Activated naive CD8-positive, alpha-beta T cell treated with anti-CD3 and anti-CD28 coated beads for 36 hours (primary cell): ENCODE data around the gene EOGT. TPM values are rescaled to one million over a fixed set of nuclear protein-coding genes. Genes with fewer than 3 reads are reported as not detected.

Source experiments
- DNase-seq: peaks from one replicate; pipeline ENCODE4 v3.0.0; 2021
- H3K27ac Mint-ChIP-seq: one replicate; pipeline ENCODE4 v1.8.0; 2022; ENCODE audit warnings: mild to moderate bottlenecking, moderate library complexity, mixed read lengths
- H3K27me3 Mint-ChIP-seq: one replicate; pipeline ENCODE4 v1.8.0; 2022; ENCODE audit warnings: mild to moderate bottlenecking, mixed read lengths
- H3K36me3 Mint-ChIP-seq: one replicate; pipeline ENCODE4 v1.8.0; 2021; ENCODE audit warnings: mild to moderate bottlenecking, mixed read lengths
- H3K4me1 Mint-ChIP-seq: one replicate; pipeline ENCODE4 v1.8.0; 2021; ENCODE audit warnings: mixed read lengths
- H3K4me3 Mint-ChIP-seq: one replicate; pipeline ENCODE4 v1.8.0; 2022; ENCODE audit warnings: mild to moderate bottlenecking, moderate library complexity, mixed read lengths
- H3K9me3 Mint-ChIP-seq: one replicate; pipeline ENCODE4 v1.8.0; 2022; ENCODE audit warnings: mixed read lengths
- total RNA-seq, 2 experiments: library from RNA; stranded (reverse); gene quantifications; one replicate each; pipeline ENCODE4 v1.2.3, GENCODE V29; 2021

The EOGT gene
- 10 to 100 TPM; 10.8 to 14.1 TPM for total RNA-seq

DNA sequence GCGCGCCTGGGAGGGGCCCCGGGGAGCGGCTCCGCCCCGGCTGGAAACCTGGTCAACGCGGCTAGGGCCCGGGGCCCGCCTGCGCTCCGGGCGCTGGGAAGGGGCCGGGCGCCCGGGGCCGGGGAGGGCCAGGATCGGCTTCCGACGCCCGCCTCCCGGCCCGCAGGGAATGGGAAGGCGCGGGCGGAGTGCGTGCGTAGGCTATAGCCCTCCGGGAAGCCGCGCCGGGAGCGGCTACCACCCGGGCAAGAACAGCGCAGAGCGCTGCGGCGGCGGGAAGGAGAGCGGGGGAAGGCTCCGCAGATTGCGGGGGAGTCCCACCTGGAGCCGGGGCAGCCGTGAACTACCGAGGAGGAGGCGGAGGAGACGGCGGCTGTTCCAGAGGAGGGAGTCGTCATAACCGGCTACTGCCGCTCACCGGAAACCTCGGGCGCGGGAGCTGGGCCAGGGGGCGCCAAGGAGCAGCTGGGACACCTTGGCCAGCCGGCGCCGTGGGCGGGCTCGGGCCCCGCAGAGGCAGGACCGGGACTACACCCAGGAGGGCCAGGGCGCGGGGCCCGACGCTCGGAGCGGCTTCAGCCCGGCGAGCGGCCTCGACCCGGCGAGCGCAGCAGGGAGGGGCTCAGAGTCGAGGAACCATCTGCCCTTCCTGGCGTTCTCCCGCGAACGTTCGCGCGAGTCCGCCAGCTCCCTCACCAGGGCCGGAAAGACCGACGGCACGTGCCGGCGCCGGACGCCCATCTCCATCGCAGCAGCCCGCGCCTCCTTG lies at the start of gene EOGT:
Gene EOGT (minus strand): TSS at position 432 of the 769 bp plus-strand sequence. CDS start 3,838 bp downstream, outside the sequence.
- Mint-ChIP-seq H3K9me3 (no peaks in the 10 kb centered on the region), H3K36me3 (peaks cover 25% of the 10 kb centered on the region), H3K27ac (peak within 1 kb of the TSS; percentile 74), H3K4me3 (peak within 1 kb of the TSS; percentile 83), H3K27me3 (no peaks in the 10 kb centered on the region), H3K4me1 (peaks cover 29% of the 10 kb centered on the region)
- DNase-seq, result peak; percentile 85

DNA sequence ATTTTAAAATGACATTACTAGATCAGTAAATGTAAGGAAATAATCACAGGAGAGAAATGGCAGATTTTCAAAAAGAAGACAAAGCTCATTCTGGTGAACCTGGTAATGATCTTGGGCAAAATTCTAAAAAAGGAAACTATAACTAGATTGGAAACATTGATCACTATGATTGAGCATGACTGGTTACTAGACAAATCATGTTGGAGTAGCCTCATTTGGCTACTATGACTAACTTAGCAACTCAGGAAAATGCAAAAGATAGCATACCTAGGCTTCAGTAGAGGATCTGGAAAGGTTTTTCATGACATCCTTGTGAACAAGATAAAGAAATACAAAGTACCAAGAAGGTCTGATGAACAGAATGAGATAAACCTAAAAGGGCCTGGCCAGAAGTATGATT lies 46.2 kb upstream of the EOGT start:
- H3K4me3 Mint-ChIP-seq, result no peak overlapping the region
- H3K36me3 Mint-ChIP-seq, result peaks cover 48% of the 10 kb centered on the region
- no peaks in the 10 kb centered on the region for H3K27me3 Mint-ChIP-seq
- DNase-seq, result no peak
- H3K4me1 Mint-ChIP-seq, result peaks cover 32% of the 10 kb centered on the region
- H3K27ac Mint-ChIP-seq, result peak overlapping the region; percentile 87
- H3K9me3 Mint-ChIP-seq, result peaks cover 7% of the 10 kb centered on the region

DNA sequence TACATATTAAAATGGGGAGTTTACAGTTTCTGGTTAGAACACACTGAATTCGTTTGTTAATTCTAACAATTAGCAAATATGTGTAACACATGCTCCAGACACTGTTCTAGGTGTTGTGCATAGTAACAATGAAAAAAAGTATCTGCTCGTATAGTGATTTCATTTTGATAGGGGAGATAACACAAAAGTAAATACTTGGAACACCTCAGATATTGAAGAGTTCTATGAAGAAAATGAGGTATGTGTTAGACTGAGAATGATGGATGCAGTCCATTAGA lies 45.4 kb upstream of the EOGT start:
- Mint-ChIP-seq H3K9me3 (peaks cover 7% of the 10 kb centered on the region), H3K4me3 (no peak overlapping the region), H3K27me3 (no peaks in the 10 kb centered on the region), H3K27ac (peak overlapping the region; percentile 87), H3K36me3 (peaks cover 43% of the 10 kb centered on the region), H3K4me1 (peaks cover 24% of the 10 kb centered on the region)
- DNase-seq, result no peak

DNA sequence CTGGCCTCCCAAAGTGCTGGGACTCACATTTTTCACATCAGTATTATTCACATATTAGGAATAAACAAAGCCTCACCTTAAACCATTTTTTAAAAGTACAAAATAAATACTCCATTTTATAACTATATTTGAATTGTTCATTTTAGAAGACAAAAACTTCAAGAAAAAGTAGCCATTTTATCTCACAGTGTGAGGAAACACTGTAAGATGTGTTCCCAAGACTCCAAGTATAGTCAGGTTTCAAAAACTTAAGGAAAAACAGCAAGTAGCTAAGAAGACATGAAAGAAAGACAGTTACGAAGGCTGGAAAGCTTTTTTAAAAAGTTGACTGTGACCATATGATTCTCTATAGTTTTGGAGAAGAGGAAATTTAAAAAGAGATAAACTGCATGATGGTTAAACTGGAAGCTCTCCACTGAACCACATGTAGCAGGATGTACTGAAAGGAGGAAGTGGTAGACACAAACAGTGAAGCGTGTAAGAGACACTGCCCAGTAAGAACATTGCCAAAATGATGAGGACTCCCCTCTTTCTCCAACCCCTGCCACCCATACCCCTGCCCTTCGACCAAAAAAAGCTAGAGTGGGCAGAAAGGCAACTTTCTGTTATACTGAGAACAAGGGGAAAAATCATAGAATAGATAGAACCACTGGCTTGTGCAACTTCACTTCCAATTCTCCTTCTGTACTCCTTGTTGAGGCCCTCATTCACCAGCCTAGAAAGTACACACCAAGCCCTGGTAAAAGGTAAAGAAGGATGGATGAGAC lies 44.9 kb upstream of the EOGT start:
- H3K36me3 Mint-ChIP-seq, result peaks cover 40% of the 10 kb centered on the region
- H3K4me3 Mint-ChIP-seq, result no peak overlapping the region
- peak overlapping the region; percentile 87 for H3K27ac Mint-ChIP-seq
- H3K27me3 Mint-ChIP-seq, result no peaks in the 10 kb centered on the region
- H3K9me3 Mint-ChIP-seq, result peaks cover 7% of the 10 kb centered on the region
- no peak for DNase-seq
- H3K4me1 Mint-ChIP-seq, result peaks cover 19% of the 10 kb centered on the region

DNA sequence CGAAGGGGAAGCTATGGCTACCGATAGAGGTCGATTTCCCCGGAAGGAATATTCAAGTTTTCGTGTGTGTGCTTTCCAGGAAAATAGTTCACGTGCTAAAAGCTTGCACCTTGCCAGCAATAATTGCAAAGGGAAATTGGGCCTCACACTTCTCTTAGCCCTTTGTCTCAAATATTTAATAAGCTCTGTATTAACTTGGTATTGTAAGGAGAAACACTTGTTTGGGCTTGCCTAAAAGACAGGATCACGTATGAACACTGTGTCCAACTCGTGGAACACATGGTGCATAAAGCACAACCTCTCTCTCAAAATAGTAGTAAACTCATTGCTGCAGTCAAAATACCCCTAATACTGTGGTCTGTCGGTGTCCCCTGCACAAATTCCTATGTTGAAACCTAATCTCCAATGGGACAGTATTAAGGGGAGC lies 39.0 kb upstream of the EOGT start:
- H3K9me3 Mint-ChIP-seq, result no peaks in the 10 kb centered on the region
- H3K4me3 Mint-ChIP-seq, result peak overlapping the region; percentile 96
- no peaks in the 10 kb centered on the region for H3K27me3 Mint-ChIP-seq
- peak overlapping the region; percentile 94 for H3K27ac Mint-ChIP-seq
- no peak for DNase-seq
- peaks cover 27% of the 10 kb centered on the region for H3K36me3 Mint-ChIP-seq
- H3K4me1 Mint-ChIP-seq, result peaks cover 32% of the 10 kb centered on the region

DNA sequence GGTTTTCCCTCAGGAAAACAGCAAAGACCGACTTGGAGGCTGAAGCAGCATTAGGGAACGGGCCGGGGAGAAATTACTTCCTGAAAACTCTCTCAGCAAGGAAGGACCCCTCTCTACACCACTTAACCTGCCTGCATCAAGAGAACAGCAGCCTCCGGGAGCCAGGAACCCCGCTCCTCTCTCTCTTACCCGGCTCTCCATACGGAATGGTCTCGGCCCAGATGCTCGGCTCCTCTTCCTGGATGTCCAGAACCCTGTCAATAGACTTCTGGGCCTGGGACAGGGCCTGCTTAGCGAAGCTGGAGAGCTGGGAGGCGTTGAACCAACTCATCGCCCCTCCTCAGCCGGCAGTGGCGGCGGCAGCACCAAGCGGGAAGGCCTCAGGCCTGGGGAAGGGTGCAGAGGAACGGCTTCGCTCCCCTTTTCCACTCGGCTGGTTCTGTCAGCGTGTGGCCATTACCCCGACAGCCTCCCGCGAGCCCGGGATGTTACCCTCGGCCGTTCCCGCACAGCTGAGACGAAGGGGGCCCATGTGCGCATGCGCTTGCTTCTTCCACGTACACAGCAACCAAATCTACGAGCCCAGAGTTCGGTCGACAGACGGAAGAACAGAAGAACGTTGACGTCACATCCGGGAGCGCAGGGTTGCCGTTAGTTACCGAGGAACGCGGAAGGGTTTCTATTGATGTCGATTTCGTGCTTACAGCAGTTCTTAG lies 38.4 kb upstream of the EOGT start, which contains the start of gene TMF1:
Gene TMF1 (minus strand): TSS at position 578 of the 716 bp plus-strand sequence. CDS start 247 bp downstream, at position 331.
- Mint-ChIP-seq H3K36me3 (peaks cover 31% of the 10 kb centered on the region), H3K4me3 (peak within 1 kb of the TSS; percentile 96)

DNA sequence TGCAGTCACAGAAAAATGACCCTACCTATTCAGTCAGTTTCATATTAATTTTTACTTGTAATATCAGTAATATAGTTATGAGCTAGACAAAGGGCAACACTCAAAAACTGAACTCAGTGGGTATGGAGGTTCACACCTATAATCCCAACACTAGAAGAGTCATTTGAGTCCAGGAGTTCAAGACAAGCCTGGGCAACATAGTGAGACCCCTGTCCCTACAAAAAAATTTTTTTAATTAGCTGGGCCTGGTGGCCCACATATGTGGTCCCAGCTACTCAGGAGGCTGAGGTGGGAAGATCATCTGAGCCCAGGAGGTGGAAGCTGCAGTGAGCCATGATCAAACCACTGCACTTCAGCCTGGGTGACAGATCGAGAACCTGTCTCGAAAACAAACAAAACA lies 35.5 kb upstream of the EOGT start:
- no peak overlapping the region for H3K27ac Mint-ChIP-seq
- peaks cover 31% of the 10 kb centered on the region for H3K36me3 Mint-ChIP-seq
- H3K4me1 Mint-ChIP-seq, result peaks cover 41% of the 10 kb centered on the region
- DNase-seq, result no peak
- peak overlapping the region; percentile 10 for H3K4me3 Mint-ChIP-seq
- no peaks in the 10 kb centered on the region for H3K9me3 Mint-ChIP-seq
- H3K27me3 Mint-ChIP-seq, result no peaks in the 10 kb centered on the region

More for the DNA sequence above, 38.4 kb upstream of the EOGT start, which contains the start of gene TMF1:
- no peaks in the 10 kb centered on the region for H3K9me3 Mint-ChIP-seq
- peak within 1 kb of the TSS; percentile 94 for H3K27ac Mint-ChIP-seq
- H3K4me1 Mint-ChIP-seq, result peaks cover 34% of the 10 kb centered on the region
- H3K27me3 Mint-ChIP-seq, result no peaks in the 10 kb centered on the region
- peak; percentile 94 for DNase-seq

DNA sequence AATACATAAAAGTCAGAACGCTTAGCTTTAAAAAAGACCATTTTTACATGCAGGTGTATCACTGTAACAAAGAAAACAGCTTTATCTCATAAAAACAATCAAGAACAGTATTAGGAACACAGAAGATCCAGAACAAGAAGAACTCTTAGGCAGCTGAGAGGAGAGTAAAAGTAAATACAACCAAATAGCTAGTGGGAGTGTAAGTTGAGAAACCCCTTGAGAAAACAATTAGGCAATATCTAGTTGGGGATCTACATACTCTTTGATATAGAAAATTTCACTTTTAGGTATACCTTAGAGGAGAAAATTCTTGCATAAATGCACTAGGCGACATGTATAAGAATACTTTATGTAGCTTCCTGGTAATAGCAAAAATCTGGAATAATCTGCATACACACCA lies 31.1 kb upstream of the EOGT start:
- H3K4me1 Mint-ChIP-seq, result peaks cover 31% of the 10 kb centered on the region
- no peak for DNase-seq
- H3K9me3 Mint-ChIP-seq, result no peaks in the 10 kb centered on the region
- peaks cover 27% of the 10 kb centered on the region for H3K36me3 Mint-ChIP-seq
- no peak overlapping the region for H3K27ac Mint-ChIP-seq
- no peak overlapping the region for H3K4me3 Mint-ChIP-seq
- no peaks in the 10 kb centered on the region for H3K27me3 Mint-ChIP-seq

DNA sequence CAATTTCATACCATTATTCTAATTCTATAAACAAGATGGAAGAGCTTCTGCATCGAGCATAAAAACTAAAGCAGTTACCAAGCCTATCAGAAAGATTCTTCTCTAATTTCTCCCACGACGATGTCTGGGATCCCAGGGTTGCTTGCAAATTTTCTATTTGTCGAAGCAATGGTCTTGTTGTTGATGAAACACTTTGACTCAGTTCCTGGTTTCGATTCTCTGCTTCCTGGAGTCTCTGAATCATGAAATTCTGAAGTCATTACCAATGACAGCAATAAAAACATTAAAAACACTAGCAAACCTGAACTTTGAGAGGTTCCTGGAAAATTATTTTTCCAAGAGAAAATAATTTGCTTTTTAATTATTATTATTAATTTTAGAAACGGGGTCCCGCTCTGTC lies 20.0 kb upstream of the EOGT start:
- H3K4me3 Mint-ChIP-seq, result no peak overlapping the region
- peak overlapping the region; percentile 51 for H3K27ac Mint-ChIP-seq

DNA sequence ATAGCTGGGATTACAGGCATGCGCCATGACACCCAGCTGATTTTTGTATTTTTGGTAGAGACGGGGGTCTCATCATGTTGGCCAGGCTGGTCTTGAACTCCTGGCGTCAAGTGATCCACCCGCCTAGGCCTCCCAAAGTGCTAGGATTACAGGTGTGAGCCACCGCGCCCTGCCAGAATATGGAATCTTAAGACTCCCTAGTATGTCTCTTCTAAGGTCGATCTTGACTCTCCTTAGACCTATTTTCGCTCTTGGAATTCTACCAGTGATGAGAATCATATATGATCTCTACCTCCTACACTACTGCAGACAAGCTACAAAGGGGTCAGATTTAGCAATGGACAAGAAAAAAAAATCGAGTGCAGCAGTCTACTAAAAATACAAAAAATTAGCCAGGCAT lies 19.3 kb upstream of the EOGT start:
- Mint-ChIP-seq H3K36me3 (peaks cover 22% of the 10 kb centered on the region), H3K27ac (peak overlapping the region; percentile 63), H3K9me3 (no peaks in the 10 kb centered on the region), H3K4me3 (no peak overlapping the region), H3K4me1 (peaks cover 6% of the 10 kb centered on the region), H3K27me3 (no peaks in the 10 kb centered on the region)
- DNase-seq, result no peak

More for the DNA sequence above, 20.0 kb upstream of the EOGT start:
- Mint-ChIP-seq H3K9me3 (no peaks in the 10 kb centered on the region), H3K4me1 (peaks cover 6% of the 10 kb centered on the region), H3K36me3 (peaks cover 17% of the 10 kb centered on the region), H3K27me3 (no peaks in the 10 kb centered on the region)
- DNase-seq, result no peak

DNA sequence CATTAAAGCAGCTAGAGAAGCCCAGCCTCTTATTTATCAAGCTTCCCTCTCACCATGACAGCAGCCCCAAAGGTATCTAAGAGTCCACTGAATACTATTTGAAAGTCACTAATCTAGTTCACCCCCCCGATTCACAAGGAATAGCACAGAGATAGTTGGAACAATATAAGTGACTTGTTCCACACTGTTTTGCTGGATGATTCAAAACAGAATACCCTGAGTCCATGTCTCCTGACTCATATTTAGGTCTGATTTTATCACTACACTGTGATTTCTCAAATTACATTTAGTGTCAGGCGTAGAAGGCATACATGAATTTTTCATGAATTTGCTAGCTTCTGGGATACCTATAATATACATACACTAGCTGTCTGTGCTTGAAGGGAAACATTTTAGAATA lies 18.7 kb upstream of the EOGT start:
- Mint-ChIP-seq H3K4me3 (no peak overlapping the region), H3K36me3 (peaks cover 23% of the 10 kb centered on the region), H3K4me1 (peaks cover 6% of the 10 kb centered on the region), H3K27me3 (no peaks in the 10 kb centered on the region), H3K9me3 (no peaks in the 10 kb centered on the region), H3K27ac (no peak overlapping the region)
- DNase-seq, result no peak

DNA sequence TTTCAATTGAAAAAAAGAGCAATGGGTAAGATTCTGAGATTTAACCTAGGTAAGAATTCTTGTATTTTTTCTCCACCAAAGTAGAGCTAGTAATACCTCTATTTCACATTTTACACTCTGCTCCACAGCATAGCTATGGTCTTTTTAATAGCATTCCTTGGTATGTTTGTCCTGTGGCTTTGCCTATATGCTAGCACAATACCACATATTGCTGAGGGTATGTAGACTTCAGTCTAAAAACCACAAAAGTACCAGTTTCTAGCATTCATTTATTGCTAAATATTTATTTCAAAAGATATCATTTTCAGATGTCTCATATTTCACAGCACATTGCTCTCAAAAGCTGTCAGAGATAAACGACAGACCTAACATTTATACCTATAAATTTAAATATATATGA lies 18.2 kb upstream of the EOGT start:
- Mint-ChIP-seq H3K27ac (no peak overlapping the region), H3K4me3 (no peak overlapping the region), H3K9me3 (no peaks in the 10 kb centered on the region), H3K36me3 (peaks cover 26% of the 10 kb centered on the region), H3K4me1 (peaks cover 6% of the 10 kb centered on the region), H3K27me3 (no peaks in the 10 kb centered on the region)
- DNase-seq, result no peak

DNA sequence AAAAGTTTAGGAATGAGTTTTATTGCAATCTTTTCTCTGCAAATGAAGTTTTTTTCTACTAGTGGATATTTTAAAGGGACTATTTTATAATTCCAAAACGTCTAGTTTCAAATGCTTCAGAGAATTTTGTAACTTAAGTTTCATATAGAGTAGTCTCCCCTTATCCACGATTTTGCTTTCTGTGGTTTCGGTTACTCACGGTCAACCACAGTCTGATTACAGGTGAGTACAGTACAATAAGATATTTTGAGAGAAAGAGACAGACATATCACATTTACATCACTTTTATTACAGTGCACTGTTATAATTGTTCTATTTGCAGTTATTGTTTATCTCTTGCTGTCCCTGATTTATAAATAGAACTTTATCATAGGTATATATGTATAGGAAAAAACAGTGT lies 7.4 kb upstream of the EOGT start:
- no peak overlapping the region for H3K27ac Mint-ChIP-seq
- H3K4me3 Mint-ChIP-seq, result no peak overlapping the region
- H3K36me3 Mint-ChIP-seq, result peaks cover 22% of the 10 kb centered on the region
- H3K27me3 Mint-ChIP-seq, result no peaks in the 10 kb centered on the region
- no peaks in the 10 kb centered on the region for H3K9me3 Mint-ChIP-seq
- DNase-seq, result no peak
- peaks cover 6% of the 10 kb centered on the region for H3K4me1 Mint-ChIP-seq

DNA sequence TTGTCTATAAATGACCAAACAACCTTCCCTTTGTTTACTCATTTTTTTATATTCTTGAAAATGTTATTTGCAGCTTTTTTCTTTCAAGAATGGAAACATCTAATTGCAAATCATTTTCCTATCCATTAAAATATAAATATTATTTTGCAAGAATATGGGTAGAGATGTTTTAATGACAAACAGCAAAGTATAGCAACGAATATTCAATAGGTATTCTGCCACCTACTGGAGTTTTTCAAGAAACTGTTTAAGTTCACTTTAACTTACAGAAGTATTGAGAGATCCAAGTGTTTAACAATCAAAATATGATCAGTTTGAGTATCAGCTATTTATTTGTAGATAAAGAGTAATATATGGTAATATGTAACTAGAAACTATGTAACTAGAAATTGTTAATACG lies 6.9 kb upstream of the EOGT start:
- Mint-ChIP-seq H3K27me3 (no peaks in the 10 kb centered on the region), H3K27ac (no peak overlapping the region), H3K4me1 (peaks cover 8% of the 10 kb centered on the region), H3K36me3 (peaks cover 19% of the 10 kb centered on the region), H3K9me3 (no peaks in the 10 kb centered on the region), H3K4me3 (no peak overlapping the region)
- no peak for DNase-seq

DNA sequence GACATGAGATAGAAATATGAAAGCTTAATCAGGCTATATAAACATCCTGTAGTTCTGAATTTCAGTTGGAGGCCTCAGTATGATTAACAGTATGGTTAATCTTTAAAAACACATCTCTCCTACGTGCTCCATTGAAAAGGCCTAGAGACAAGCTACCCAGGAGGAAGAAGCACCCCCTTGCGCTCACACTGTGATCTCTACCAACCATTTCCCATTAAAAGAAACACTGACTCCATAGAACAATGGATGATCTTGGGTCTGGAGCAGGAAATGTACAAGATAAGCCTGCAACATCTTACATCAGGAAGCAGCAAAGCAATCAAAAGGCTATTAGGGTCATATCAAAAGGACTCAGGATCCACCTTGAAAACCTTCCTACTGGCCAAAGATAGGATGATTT lies 3.4 kb upstream of the EOGT start:
- Mint-ChIP-seq H3K9me3 (no peaks in the 10 kb centered on the region), H3K4me3 (no peak overlapping the region)

More for the DNA sequence above, 3.4 kb upstream of the EOGT start:
- no peak for DNase-seq
- Mint-ChIP-seq H3K27me3 (no peaks in the 10 kb centered on the region), H3K36me3 (peaks cover 20% of the 10 kb centered on the region), H3K4me1 (peaks cover 29% of the 10 kb centered on the region), H3K27ac (no peak overlapping the region)
